Measurements from ENCODE around the gene PRUNE2.
A peak's percentile ranks its signal among the peaks of the same experiment; 100 is the strongest.

Gene PRUNE2

DNA sequence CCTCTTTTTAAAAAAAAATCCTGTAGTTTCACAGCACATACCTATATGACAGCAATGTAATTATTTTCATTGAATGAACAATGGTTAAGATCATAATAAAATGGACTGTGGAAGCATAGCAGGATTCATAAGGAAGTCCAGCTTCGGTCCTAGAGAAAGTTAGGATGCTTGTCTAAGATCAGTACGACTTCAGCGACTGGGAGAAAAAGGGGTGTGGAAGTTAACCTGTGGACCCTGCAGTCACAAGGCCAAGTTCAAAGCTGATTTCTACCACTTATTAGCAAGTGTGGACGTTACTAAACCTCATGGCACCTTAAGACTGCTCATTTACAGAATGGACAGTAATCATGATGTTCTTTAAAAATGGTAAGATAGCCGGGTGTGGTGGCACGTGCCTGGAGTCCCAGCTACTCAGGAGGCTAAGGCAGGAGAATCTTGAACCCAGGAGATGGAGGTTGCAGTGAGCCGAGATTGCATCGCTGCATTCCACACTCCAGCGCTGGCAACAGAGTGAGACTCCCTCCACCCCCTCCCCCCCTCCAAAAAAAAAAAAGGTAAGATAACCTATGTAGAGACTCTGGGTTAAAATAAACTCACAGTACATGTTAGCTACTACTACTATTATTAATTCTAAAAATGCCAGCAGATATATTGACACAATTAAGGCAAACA is 213.3 kb downstream of the PRUNE2 start:
- no peak for DNase-seq (ENCODE audit: low read depth)

DNA sequence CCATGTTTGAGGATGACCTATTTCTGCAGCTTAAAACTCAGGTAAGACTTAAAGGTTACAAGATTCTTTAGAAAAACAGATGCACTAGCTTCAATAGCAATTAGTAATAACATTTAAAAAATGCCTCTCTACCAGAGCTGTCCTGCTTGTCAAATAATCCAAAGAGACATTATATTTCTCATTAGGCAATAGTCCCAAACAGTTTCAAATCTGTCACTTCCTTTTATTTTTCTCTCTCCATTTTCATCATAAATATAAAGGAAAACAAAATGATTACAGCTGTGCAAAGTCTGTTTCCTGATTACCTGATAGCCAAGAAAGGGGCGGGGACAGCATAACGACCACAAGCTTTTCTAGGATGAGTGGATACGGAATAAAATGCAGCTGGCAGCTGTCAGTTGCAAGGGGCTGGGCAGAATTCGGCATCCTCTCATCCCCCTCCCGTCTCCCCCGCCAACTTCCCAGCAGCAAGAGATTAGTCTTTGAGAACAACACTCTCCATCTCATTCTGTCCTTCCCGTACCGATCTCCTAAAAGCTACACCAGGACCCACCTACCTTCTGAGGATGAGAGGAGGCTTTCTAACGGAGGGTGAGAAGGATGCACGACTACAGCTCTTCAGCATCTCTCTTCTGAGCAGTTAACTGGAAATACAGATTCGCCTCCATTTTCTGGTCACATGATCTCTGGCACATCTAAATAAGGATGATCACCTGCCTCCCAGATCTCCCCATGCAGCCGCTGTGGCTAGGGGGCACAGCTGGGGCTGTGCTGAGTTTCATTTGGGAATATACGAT is 214.2 kb downstream of the PRUNE2 start:
- DNase-seq (ENCODE audit: low read depth) = no peak

DNA sequence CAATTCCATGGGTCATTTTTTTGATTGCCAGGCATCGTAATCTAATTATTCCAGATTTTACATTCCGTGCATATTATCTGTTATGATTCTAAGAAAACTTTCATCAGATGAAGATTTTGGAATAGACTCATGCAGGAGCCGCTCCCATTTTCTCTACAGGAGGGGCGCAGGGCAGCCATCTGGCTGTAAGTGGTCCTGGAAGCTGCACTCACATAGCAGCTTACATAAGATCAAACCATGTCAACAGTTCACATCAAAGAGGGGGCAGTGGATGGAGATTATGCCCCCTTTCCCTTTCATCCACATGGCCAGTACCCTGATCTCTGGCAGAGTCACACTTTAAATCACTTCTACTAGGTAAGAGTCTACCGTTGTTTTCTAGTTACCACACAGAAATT is 214.9 kb downstream of the PRUNE2 start:
- DNase-seq (ENCODE audit: low read depth) = no peak

DNA sequence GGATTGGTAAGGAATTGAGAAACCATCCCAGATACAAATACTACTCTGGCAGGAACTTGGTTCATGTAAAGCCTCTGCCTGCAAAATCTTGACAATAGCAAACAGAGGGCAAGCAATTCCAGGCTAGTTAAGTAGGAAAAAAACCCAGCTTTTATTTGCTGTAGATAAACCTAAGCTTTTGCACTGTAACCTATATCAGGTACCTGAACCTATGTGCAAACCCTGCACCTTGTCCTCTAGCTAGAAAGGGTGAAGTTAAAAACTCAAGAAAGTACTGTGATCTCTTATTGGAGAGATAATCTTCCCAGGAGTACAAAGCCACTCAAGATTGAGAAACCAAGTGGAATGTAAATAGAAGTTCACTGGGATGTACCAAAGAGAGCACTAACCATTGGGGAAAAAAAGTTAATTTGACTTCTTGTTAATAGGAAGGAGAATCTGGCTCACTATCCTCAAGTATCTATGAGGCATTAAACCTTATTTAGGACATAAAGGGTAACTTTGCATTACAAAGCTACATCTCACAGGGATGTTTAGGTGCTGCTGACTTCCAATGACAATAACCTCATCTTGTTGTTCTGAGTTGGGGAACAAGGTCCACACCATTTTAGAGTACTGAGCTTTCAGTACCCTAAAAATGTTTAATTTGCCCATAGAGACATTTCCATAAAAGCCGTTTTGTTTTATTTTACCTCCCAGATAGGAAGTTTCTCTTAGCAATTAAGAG is 215.5 kb downstream of the PRUNE2 start:
- no peak for DNase-seq (ENCODE audit: low read depth)

DNA sequence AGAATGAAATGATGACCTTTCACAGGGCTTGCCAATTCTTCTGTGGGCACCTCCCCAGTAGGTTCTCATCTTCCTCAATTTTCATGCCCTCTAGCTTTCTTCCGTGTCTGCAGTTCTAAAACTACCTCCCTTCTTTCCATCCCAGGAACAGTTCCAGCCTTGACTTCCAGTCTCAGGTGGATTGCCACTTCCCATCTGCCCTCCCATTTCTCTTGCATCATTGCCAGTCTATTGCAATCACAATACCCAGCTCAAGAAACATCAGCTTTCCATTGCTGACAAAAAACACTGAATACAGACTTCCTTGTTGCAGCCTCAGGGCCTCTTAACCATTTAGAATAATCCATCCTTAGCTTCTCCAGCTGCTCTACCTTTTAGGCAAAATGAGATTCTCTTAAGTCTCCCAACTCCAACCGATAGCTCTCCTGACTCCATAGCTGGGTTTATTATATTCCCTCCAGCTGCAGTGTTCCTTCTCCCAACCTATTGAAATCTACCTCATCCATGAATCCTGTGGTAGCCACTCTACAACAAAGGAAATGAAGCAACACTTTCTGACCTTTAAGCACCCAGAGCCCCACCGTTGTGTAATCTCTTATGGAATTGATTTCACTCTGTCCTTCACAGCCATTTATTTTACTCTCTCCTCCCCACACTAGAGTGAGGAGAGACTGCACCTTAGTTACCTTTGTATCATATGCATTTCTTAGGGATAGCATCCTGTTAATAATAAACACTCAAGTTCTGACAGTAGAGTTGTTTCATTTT is 217.3 kb downstream of the PRUNE2 start:
- peak; percentile 66 for DNase-seq (ENCODE audit: low read depth)

DNA sequence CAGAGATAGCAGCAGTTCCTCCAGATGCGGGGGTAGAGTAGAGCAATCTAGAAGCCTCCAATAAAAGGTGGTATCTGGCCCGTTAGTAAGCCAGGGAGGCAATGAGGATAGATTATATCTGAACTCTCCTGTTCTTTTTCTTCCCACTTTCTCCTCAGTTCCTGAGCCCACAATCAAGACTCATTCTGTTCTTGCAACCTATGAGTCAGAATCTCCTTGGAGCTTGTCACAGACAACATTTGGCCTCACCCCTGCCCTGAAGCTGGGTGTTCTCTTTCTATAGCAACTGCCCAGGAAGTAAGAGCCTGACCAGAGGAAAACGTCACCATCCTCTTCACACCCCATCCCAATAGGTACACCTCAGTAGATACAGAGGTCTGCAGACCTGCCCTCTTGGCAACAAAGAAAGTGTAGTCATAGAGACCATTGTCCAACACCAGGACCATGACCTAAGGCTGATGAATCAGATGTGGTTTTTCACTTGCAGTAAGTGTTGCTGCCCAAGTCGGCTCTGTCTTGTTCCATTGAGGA is 218.0 kb downstream of the PRUNE2 start:
- peak; percentile 85 for DNase-seq (ENCODE audit: low read depth)

DNA sequence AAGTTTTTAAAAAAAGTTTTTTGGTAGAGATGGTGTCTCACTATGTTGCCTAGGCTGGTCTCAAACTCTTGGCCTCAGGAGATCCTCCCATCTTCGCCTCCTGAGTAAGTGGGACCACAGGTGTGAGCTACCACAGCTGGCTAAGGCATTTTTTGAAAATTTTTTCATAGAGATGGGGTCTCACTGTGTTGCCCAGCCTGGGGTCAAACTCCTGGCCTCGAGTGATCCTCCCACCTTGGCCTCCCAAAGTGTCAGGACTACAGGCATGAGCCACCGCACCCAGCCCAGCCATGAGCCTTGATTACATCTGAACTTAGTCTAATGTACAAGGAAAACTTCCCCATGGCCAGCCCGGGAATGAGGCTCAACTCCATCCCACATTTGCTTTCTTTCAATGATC is 219.2 kb downstream of the PRUNE2 start:
- no peak for DNase-seq (ENCODE audit: low read depth)

DNA sequence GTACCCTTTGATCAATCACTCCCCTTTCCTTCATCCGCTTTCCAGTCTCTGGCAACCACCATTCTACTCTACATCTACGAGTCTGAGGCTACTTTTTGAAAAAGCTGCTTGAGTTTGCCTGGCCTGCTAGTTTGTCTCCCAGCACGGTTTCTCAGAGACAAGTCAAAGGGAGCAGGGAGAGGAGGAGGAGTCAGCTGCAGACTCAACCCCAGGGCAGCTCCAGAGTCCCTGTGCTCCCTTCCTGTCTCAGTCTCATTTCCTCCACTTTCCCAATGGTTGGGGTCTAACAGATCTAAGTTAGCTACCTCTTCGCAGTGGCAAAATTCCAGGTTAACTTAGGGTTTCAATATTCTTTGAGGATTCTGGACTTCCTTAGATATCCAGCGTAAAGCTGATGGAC is 221.7 kb downstream of the PRUNE2 start:
- DNase-seq (ENCODE audit: low read depth) = no peak

DNA sequence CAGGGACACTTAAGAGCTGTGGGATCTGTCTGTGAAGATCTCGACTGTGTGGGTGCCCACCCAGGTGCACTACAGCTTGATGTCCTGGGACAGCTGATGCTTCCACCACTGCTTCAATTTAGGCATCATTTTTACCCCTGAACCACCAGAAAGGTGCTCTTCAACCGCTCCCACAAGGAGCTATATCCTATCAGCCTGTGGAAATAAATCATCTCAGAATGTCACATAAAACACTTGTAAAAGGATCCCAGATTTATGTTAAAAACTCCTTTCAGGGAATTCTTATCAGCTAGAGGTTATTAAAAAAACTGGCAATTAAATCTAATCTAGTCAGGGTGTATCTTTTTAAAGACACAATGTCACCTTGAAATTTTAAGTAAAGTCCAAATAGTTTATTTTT is 224.4 kb downstream of the PRUNE2 start:
- DNase-seq (ENCODE audit: low read depth) = no peak

DNA sequence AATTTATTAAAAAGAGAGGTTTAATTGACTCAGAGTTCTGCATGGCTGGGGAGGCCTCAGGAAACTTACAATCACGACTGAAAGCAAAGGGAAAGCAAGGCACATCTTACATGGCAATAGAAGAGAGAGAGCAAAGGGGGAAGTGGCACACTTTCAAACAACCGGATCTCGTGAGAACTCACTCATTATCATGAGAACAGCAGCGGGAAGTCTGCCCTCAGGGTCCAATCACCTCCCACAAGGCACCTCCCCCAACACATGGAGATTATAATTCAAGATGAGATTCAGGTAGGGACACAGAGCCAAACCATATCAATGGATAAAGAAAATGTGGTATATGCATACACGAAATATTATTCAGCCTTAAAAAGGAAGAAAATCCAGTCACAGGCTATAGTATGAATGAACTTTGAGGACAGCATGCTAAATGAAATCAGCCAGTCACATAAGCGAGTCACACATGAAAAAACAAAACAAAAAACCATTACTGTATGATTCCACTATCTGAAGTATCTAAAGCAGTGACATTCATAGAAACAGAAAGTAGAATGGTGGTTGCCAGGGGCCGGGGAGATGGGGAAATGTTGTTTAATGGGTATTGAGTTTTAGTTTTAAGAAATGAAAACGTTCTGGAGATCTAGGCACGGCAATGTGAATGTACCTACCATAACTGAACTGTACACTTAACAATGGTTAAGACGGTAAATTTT is 225.0 kb downstream of the PRUNE2 start:
- no peak for DNase-seq (ENCODE audit: low read depth)

DNA sequence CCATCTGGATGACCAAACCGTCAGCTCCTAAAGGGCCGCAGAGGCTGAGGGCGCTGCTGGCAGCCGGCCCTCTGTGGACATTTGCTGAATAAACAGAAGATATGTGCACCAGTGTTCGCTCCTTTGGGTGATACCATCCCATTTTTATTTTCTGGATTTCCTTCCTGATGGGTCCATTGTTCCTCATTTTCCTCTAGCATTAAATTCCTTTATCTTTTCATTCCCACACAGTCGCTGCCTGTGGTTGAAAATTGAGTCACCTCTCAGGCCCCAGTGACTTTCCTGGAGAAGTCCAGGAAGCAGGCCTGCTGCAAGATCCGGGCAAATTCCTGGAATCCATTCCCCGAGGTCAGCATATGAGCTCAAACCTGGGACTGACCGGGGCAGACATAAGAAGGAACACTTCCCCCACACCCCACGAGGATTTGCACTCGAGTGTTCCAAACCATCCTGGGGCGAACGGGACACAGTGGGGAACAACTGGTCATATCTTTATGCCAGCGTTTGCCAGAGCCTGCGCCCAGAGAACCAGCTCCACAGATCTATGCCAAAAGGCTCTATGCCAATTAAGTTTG is 228.3 kb downstream of the PRUNE2 start:
- no peak for DNase-seq (ENCODE audit: low read depth)

DNA sequence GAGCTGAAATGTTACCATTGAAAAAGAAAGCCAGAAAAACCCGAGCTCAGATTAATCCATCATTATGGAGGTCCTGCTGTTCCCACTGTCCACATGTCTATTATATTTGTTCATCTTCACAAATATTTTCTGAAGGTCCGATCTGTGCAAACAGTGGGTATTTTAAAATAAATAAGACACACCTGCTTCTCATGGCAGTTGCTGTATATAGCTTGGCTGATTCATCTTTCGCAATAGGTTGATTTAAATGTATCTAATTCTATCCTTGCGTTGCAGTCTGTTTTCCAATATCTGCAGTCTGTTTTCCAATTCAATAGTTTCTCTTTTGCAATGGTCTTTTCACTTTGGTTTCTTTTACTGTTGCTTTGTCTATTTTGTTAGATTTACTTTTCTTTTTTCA is 229.1 kb downstream of the PRUNE2 start:
- DNase-seq (ENCODE audit: low read depth) = no peak

DNA sequence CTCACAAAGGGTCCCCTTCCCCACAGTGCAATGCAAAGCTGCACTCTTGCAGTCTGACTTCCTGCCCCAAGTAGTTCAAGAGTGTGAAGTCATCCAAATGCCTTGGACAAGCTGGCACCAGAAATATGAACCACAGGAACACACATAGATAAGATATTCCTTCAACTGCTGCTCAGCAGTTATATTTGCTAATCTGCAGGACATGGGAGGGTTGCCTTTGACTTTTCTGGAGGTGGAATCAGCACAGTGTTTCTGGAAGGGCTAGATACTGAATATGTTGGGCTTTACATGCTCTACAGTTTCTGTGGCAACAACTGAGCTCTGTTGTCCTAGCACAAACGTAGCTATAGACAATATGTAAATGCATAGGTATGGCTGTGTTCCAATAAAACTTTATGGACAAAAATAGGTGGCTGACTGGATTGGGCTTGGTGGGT is 238.4 kb downstream of the PRUNE2 start:
- DNase-seq (ENCODE audit: low read depth) = peak; percentile 54

DNA sequence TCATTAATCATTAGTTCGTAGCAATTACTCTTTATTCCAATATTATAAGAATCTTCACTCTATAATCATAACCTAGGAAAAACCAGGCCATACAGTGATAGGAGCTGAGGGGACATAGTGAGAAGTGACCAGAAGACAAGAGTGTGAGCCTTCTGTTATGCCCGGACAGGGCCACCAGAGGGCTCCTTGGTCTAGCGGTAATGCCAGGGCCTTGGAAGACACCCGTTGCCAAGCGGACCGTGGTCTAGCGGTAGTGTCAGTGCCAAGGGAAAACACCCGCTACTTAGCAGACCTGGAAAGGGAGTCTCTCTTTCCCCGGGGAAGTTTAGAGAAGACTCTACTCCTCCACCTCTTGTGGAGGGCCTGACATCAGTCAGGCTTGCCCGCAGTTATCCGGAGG is 239.9 kb downstream of the PRUNE2 start:
- peak; percentile 41 for DNase-seq (ENCODE audit: low read depth)

DNA sequence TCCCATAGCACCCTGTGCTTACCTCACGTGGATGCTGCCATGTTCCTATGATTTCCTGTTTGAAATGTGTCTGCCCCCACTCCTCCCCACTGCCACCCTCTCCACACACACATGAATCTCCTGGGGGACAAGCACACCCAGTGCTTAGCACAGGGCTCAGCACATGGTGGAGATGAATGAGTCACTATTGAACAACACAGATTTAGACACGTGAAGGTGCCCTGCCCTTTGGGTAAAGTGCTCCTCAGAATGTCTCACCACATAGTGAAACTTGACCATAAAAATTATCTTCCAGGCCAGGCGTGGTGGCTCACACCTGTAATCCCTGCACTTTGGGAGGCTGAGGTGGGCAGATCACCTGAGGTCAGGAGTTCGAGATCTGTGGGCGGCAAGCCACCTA is 240.5 kb downstream of the PRUNE2 start:
- DNase-seq (ENCODE audit: low read depth) = no peak

DNA sequence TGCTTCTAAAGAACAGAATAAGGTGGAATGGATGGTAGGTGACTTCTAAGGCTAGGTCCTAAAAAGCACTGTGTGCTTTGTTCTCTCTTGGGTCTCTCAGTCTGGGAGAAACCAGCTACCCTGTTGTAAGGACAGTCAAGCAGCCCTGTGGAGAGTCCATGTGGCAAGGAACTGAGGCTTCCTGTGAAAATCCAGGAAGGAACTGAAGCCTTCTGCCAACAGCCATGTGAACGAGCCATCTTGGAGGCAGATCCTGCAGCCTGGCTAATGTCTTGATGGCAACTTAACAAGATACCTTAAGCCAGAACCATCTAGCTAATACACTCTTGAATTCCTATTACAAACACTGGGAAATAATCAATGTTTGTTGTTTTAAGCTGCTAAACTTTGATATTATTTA is 241.8 kb downstream of the PRUNE2 start:
- DNase-seq (ENCODE audit: low read depth) = no peak

DNA sequence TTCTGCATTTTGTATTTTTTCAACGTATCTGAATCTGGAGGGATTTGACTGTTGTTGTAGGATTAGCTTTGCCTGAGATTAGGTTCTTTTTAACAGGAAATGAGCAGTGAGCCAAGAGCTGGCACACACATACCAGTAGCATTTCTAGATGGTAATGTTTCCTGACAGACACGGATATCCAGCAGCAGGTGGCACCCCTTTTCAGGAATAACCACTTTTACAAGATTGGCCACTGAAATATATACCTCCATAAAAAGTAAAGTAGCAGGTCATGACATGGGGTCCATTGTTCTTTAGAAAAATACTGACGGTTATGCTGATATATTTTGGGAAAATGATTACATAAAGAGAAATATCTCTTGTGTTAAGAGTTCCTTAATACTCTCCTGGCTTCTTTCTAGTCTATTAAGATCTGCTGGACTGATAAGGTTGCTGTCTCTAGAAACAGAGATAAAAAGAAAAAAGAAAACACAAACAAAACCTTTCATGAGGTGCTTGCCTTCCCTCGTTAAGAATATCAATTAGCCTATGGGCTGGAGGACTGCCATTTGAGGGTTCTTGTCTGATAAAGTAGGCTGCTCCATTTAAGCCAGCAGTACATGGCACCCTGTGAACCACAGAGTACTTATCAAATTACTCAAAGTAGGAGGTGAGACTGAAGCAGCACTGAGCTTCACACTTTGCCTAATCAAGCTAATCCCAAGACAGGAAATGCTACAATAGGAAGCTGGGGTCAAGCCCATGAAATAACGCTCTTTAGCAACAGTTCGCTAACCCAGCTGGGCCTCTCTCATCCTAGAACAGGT is 243.2 kb downstream of the PRUNE2 start:
- DNase-seq (ENCODE audit: low read depth) = no peak

DNA sequence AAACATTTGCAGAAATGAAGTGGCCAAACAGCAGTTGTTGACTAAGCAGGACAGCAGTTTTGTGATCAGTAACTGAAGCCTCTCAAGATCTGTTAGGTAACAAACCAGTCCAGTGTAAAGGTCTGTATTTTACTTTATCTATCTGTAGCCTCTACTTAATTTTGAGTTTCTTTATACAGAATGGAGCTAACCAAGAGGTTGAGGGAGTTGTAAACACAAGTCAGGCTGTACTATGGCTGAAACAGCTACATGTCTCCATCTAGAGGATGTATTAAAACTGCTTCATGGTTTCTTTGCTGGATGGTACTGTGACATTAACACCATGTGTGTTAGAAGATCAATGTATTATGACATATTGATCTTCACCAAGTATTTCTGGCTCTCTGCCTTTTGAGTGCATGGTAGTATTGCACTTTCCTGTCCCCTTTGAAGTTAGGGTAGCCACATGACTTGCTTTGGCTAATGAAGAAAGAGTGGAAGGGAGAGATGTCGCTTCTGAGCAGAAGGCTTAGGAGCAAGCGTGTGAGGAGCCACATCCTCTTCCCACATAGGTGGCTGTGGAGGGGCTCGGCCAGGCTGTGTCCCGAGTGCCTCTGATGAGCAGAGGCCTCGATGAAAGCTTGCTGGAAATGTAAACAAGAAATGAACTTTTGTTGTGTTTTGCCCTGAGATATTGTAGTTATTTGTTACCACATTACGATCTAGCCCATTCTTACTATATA is 247.2 kb downstream of the PRUNE2 start:
- peak; percentile 73 for DNase-seq (ENCODE audit: low read depth)

DNA sequence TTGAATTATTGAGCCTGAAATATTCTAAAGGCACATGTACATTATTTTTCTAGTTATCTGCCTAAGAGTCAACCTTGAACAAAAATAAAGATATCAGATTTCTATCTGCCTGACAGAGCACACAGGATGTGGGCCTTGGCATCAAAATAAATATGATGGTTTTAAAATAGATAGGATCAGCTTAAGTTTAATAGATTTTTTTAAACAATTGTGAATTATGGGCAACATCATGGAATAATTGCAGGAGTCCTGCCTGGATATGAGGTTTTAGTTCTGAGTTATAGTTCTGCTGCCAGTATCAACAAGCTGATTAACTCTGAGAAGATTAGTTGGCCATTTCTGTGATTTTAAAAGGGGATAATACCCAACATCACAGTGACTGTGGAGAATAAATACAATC is 248.6 kb downstream of the PRUNE2 start:
- peak; percentile 54 for DNase-seq (ENCODE audit: low read depth)
